ENCODE measurements around the gene RAVER2. TPM values are rescaled to one million over a fixed set of nuclear protein-coding genes. Genes with fewer than 3 reads are reported as not detected.
"Not testable (repeated sequence)": the region's sequence is repeated elsewhere in the genome, so short reads cannot be mapped to it uniquely, and the experiment has no call there.

The RAVER2 gene
- total RNA-seq, 1 donor from 2014 or later = 7.1 TPM

DNA sequence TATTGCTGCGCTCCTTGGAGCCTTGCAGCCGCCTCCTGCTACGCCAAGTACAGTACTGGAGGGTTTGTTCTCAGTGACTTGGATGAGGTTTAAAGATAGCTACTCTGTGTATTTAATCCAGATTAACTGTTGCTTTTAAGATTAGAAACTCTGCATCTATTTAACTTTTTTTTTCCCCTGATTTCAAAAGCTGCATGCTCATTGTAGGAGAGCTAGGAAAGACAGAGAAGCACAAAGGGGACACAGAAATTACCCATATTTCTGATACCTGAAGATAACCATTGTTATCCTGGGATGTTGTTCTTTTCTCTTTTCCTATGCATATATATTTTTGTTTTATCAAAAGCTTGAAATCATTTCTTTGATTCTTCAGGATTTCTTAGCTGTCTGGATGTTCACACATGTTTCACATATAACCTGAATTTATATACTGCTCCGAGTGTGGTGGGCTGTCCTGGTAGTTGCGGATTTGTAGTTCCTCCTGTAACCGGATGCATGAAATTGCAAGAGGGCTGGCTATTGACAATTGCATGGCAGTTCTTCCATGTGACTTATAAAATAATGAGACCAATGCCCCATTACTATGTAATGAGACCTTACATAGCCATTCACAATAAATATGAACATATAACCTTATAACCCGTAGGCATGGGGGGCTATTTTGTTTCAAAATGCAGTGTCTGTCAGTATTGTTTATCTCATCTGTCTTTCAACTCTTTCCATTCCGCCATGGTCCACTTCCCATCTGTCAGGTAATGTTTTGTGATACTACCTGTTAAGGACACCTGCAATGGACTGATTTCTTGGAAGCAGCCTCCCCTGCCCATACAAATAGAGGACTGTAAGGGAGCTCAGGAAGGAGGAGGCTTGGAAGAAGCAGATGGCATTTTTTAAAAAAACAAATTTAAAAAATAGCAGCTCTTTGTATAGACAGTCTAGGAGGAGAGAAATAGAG is 1.4 kb downstream of the RAVER2 start:
- peak; percentile 37 for DNase-seq (ENCODE audit: low read depth)

DNA sequence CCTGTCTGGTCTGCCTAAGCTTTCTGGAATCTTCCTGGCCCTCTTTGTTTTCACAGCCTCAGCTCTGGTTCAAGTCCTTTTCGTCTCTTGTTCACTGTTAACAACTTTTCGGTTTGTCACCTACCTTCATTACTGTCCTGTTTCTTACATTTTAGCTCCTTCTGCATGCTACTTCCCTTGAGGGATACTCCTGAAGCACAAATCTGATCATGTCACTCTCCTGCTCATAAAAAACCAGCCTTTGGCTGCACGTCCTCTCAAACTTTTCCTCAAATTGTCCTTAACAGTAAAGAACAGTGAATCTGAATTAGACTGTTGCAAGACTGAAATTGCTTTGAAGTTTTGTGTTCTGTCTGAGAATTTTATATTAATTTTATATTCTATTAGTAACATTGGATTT is 3.3 kb downstream of the RAVER2 start:
- DNase-seq (ENCODE audit: low read depth) = no peak

- no peak for DNase-seq (ENCODE audit: low read depth)
Observed at GRCh38 chr1:64748706-64749105, 3.8 kb downstream of the RAVER2 start.

GRCh38 chr1:64750092-64750491 is 5.2 kb downstream of the RAVER2 start:
- DNase-seq (ENCODE audit: low read depth) = no peak

GRCh38 chr1:64750875-64751274 is 6.0 kb downstream of the RAVER2 start:
- no peak for DNase-seq (ENCODE audit: low read depth)

DNA sequence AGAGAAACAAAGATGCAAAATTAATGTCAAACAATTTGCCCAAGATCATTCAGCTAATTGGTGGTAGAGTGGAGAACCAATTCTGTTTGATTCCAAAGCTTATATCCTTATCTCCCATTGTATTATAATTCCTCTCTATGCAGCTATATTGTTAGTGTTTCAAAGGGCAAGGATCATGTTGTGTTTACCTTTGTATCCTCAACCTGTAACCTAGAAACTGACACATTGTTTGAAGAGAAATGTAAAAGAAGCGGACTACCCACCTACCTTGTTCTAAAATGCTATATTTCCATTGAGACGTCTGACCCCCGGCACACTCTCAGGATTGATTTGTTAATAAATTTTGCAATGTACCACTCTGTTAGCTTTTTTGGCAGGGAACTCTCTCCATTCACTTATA is 9.3 kb downstream of the RAVER2 start:
- DNase-seq (ENCODE audit: low read depth) = no peak

DNA sequence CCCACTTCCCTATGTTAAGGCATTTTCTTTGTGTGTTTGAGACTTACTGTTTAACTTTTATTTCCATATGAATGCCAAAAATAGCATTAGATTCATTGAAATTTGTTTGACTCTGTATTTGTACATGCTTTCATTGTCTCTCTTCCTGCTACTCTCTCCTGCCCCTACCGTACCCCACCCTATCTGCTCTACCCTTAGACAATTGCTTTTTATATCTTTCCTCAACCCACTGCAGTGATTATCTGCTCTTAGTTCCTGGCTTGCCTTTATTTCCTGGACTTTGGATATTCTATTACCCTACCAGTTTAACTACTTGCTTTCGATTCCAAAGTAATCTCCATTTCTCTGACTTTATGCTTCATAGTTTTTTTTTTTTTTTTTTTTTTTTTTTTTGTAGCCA is 10.5 kb downstream of the RAVER2 start:
- DNase-seq (ENCODE audit: low read depth) = no peak

GRCh38 chr1:64756770-64757169 is 11.9 kb downstream of the RAVER2 start:
- DNase-seq (ENCODE audit: low read depth) = no peak

- DNase-seq (ENCODE audit: low read depth) = no peak
Observed at GRCh38 chr1:64757213-64757612, 12.3 kb downstream of the RAVER2 start.

- DNase-seq (ENCODE audit: low read depth) = no peak
Observed at GRCh38 chr1:64758233-64758632, 13.4 kb downstream of the RAVER2 start.

DNA sequence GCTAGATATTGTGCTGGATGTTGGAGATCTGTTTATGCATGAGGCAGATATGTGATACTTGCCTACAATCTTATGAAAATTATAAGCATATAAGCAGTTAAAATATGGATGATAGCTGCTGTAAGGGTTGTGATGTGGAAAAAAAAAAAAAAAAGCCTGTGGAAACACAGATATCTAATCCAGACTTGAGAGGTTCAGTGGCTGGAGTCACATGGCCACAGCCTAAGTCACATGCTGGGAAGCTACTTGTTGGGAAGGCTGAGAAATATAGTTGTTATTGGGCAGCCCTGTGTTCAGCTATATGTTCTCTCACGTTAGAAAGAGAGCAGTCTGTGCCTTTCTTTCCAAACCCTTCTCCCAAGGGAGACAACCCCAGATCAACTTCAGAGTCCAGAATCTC is 15.1 kb downstream of the RAVER2 start:
- no peak for DNase-seq (ENCODE audit: low read depth)

GRCh38 chr1:64765012-64765411 is 20.1 kb downstream of the RAVER2 start:
- DNase-seq (ENCODE audit: low read depth) = no peak

- DNase-seq (ENCODE audit: low read depth) = no peak
Observed at GRCh38 chr1:64765826-64766225, 21.0 kb downstream of the RAVER2 start.

- no peak for DNase-seq (ENCODE audit: low read depth)
Observed at GRCh38 chr1:64766429-64766828, 21.6 kb downstream of the RAVER2 start.

GRCh38 chr1:64769482-64769881 is 24.6 kb downstream of the RAVER2 start:
- DNase-seq (ENCODE audit: low read depth) = no peak

- DNase-seq (ENCODE audit: low read depth) = no peak
Observed at GRCh38 chr1:64769971-64770370, 25.1 kb downstream of the RAVER2 start.

- not testable (repeated sequence) for DNase-seq (ENCODE audit: low read depth)
Observed at GRCh38 chr1:64773306-64773705, 28.4 kb downstream of the RAVER2 start.

DNA sequence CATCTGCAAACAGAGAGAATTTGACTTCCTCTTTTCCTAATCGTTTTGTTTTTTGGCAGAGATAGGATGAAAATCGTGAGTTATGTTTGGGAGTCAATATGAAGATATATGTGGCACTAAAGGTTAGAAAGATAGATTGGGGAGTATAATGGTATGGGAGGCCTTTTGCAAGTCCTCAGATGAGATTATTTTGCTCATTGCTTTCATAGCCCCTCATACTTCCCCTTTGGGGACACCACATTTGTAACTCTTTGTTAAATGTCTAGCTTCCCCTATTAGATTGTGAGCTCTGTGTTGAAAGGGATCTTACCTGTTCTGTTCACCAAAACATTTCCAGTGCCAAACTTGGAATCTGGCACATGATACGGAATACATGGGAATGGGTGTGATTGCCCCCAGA is 30.2 kb downstream of the RAVER2 start:
- no peak for DNase-seq (ENCODE audit: low read depth)

- DNase-seq (ENCODE audit: low read depth) = not testable (repeated sequence)
Observed at GRCh38 chr1:64782044-64782443, 37.2 kb downstream of the RAVER2 start.

- DNase-seq (ENCODE audit: low read depth) = not testable (repeated sequence)
Observed at GRCh38 chr1:64782848-64783247, 38.0 kb downstream of the RAVER2 start.

DNA sequence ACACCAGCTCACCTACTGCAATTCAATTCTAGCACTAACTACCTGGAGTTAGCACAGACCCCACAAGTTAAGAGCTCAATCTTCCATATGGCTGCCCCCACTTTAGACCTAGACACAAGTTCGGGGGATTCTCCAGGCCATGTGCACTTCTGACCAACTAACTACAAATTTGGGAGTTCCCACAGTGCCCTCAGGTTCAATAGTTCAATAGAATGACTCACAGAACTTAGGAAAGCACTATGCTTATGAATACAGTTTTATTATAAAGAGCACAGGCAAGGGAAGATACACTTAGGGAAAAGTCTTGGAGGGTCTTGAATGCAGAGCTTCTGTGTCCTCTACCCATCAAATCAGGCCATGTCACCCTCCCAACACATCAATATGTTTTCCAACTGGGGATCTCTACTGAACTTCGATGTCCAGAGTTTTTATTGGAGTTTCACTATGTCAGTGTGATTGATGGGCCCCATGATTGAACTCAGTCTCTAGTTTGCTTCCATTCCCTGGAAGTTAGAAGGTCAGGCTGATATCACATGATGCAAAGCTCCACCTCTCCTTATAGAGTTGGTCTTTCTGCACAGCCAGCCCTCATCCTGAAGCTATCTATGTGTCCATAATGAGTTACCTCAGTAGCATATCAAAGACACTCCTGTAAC is 46.1 kb downstream of the RAVER2 start:
- no peak for DNase-seq (ENCODE audit: low read depth)

DNA sequence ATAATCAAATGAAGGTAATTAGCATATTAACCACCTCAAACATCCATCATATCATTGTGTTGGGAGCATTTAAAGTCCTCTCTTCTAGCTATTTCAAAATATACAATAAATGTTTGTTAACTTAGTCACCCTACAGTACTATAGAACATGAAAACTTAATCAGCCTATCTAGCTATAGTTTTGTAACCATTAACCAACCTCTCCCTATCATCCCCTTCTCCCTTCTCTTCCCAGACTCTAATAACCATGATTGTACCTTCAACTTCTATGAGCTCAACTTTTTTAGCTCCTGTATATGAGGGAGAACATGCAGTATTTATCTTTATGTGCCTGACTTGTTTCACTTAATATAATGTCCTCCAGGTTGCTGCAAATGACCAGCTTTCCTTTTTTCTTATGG is 54.0 kb downstream of the RAVER2 start:
- DNase-seq (ENCODE audit: low read depth) = no peak

DNA sequence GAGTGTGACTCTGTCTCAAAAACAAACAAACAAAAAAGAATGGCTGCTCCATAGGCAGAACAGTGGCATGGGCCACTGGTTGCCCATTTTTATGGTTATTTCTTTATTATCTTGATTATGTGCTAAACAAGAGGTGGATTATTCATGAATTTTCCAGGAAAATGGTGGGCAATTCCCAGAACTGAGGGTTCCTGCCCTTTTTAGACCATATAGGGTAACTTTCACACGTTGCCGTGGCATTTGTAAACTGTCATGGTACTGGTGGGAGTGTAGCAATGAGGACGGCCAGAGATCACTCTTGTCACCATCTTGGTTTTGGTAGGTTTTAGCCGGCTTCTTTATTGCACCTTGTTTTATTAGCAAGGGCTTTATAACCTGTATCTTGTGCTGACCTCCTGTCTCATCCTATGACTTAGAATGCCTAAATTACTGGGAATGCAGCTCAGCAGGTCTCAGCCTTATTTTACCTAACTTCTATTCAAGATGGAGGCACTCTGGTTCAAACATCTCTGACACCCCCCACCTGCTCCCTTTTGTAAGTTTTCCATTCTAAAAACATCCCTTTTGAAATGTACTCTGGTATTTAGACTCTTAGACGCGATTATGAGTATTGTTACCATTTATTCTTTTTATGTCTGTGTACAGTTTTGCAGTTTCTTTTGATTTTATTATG is 57.1 kb downstream of the RAVER2 start:
- no peak for DNase-seq (ENCODE audit: low read depth)

Measured in renal cortical epithelial cell (primary cell).